ENCODE results near the gene SYNE3. TPM values are rescaled to one million over a fixed set of nuclear protein-coding genes. Genes with fewer than 3 reads are reported as not detected.

Gene SYNE3
- total and polyA plus RNA-seq, 2 of the 8 experiments (the other 6 are each of a cell fraction or from before 2014, with no cell fraction given): under 0.01 TPM; not detected in 1

- TF ChIP-seq KDM1A (IDR thresholded peaks at IDR 0.05; ENCODE audit: borderline replicate concordance, low read length): no peak
- TF ChIP-seq GABPA (IDR thresholded peaks at IDR 0.05; ENCODE audit: borderline replicate concordance, insufficient read depth, low read length): no peak
- no peak for TF ChIP-seq SP4 (IDR thresholded peaks at IDR 0.05; ENCODE audit: low read length)
- TF ChIP-seq SIRT6 (IDR thresholded peaks at IDR 0.05; ENCODE audit: low read length): no peak
- no peak for TF ChIP-seq SUZ12 (IDR thresholded peaks at IDR 0.05; ENCODE audit: low read length)
Measured at GRCh38 chr14:95509495-95509894, 7.0 kb downstream of the SYNE3 start (continued).

All from H1 (cell line).